ENCODE measurements around the gene CLCA2. TPM values are rescaled to one million over a fixed set of nuclear protein-coding genes. Genes with fewer than 3 reads are reported as not detected.

Gene CLCA2
- total RNA-seq, 4 donors from 2014 or later: 49.3 to 147 (median 112) TPM

- H3K36me3 ChIP-seq: no peaks in the 10 kb centered on the region
- H3K4me1 ChIP-seq: no peaks in the 10 kb centered on the region
- no peak for DNase-seq (ENCODE audit: low spot score in 2 of 2)
- WGBS: 77% methylated on average over 4 of the region's 4 CpGs
- H3K9me3 ChIP-seq: no peaks in the 10 kb centered on the region
- H3K27ac ChIP-seq: peak overlapping the region; percentile 39
- no peak for TF ChIP-seq POLR2A (IDR thresholded peaks at IDR 0.05)
- no peak for TF ChIP-seq POLR2AphosphoS5 (IDR thresholded peaks at IDR 0.05)
- no peak for TF ChIP-seq CTCF (IDR thresholded peaks at IDR 0.05)
- TF ChIP-seq EP300 (IDR thresholded peaks at IDR 0.05): no peak
- H3K27me3 ChIP-seq: no peaks in the 10 kb centered on the region
- no peak overlapping the region for H3K4me3 ChIP-seq
These were observed 63.8 kb downstream of the CLCA2 start for GRCh38 chr1:86487811-86488141.

GRCh38 chr1:86489242-86489878 is 65.4 kb downstream of the CLCA2 start:
- WGBS: 56% methylated on average over 2 of the region's 2 CpGs
- no peaks in the 10 kb centered on the region for H3K36me3 ChIP-seq
- TF ChIP-seq POLR2A (IDR thresholded peaks at IDR 0.05): no peak
- TF ChIP-seq CTCF (IDR thresholded peaks at IDR 0.05): no peak
- TF ChIP-seq POLR2AphosphoS5 (IDR thresholded peaks at IDR 0.05): no peak
- TF ChIP-seq EP300 (IDR thresholded peaks at IDR 0.05): no peak

GRCh38 chr1:86491171-86491950 is 67.4 kb downstream of the CLCA2 start:
- no peak overlapping the region for H3K4me3 ChIP-seq
- no peak for DNase-seq (ENCODE audit: low spot score in 2 of 2)
- H3K9me3 ChIP-seq: no peaks in the 10 kb centered on the region
- no peaks in the 10 kb centered on the region for H3K36me3 ChIP-seq
- 84% methylated on average over 2 of the region's 2 CpGs for WGBS
- no peak for TF ChIP-seq CTCF (IDR thresholded peaks at IDR 0.05)
- TF ChIP-seq EP300 (IDR thresholded peaks at IDR 0.05): no peak
- TF ChIP-seq POLR2AphosphoS5 (IDR thresholded peaks at IDR 0.05): no peak
- no peak for TF ChIP-seq POLR2A (IDR thresholded peaks at IDR 0.05)
- H3K27me3 ChIP-seq: no peaks in the 10 kb centered on the region
- no peaks in the 10 kb centered on the region for H3K4me1 ChIP-seq
- no peak overlapping the region for H3K27ac ChIP-seq

More at GRCh38 chr1:86489242-86489878, 65.4 kb downstream of the CLCA2 start:
- H3K9me3 ChIP-seq: no peaks in the 10 kb centered on the region
- no peak overlapping the region for H3K4me3 ChIP-seq
- no peaks in the 10 kb centered on the region for H3K4me1 ChIP-seq
- H3K27ac ChIP-seq: no peak overlapping the region
- no peaks in the 10 kb centered on the region for H3K27me3 ChIP-seq
- no peak for DNase-seq (ENCODE audit: low spot score in 2 of 2)

GRCh38 chr1:86498281-86498680 is 74.3 kb downstream of the CLCA2 start:
- DNase-seq (ENCODE audit: low spot score in 2 of 2): no peak
- Histone ChIP-seq H3K9me3 (no peaks in the 10 kb centered on the region), H3K27me3 (no peaks in the 10 kb centered on the region), H3K4me1 (peaks cover 25% of the 10 kb centered on the region), H3K27ac (no peak overlapping the region), H3K4me3 (no peak overlapping the region), H3K36me3 (no peaks in the 10 kb centered on the region)
- WGBS: 76% methylated on average over 3 of the region's 3 CpGs
- TF ChIP-seq CTCF (IDR thresholded peaks at IDR 0.05) (no peak), POLR2A (IDR thresholded peaks at IDR 0.05) (no peak), EP300 (IDR thresholded peaks at IDR 0.05) (no peak), POLR2AphosphoS5 (IDR thresholded peaks at IDR 0.05) (no peak)

- H3K36me3 ChIP-seq: no peaks in the 10 kb centered on the region
- no peaks in the 10 kb centered on the region for H3K27me3 ChIP-seq
- DNase-seq (ENCODE audit: low spot score in 2 of 2): no peak
- TF ChIP-seq POLR2AphosphoS5 (IDR thresholded peaks at IDR 0.05) (no peak), CTCF (IDR thresholded peaks at IDR 0.05) (peak; percentile 52 to 53), POLR2A (IDR thresholded peaks at IDR 0.05) (no peak)
- 35% methylated on average over 3 of the region's 3 CpGs for WGBS
- peaks cover 43% of the 10 kb centered on the region for H3K4me1 ChIP-seq
- H3K4me3 ChIP-seq: no peak overlapping the region
- H3K27ac ChIP-seq: no peak overlapping the region
- H3K9me3 ChIP-seq: no peaks in the 10 kb centered on the region
These were observed 76.1 kb downstream of the CLCA2 start for GRCh38 chr1:86499987-86500593.

Measured in suprapubic skin (tissue), 4 donors.